Measurements from ENCODE around the gene PA2G4.

Gene PA2G4

GRCh38 chr12:56118688-56119357, 14.5 kb downstream of the PA2G4 start:
- no peak for DNase-seq (ENCODE audit: extremely low spot score)
- ChIA-PET CTCF (interaction anchor here (0.6 to 3.2 kb wide), 11 partner anchors 9 to 191 kb away, joined by 3 to 32 read pairs (median 5); partner anchors contain the start of genes ESYT1, PYM1, RNF41 and SMARCC2), POLR2A (interaction anchor here (0.6 to 5.9 kb wide), 31 partner anchors 8 to 619 kb away, joined by 3 to 122 read pairs (median 4); partner anchors contain the start of genes ANKRD52, COQ10A, ERBB3 and ESYT1)
- TF ChIP-seq NFRKB (IDR thresholded peaks at IDR 0.05) (no peak), L3MBTL2 (conservative IDR thresholded peaks at IDR 0.05) (no peak), FOXK2 (IDR thresholded peaks at IDR 0.05) (no peak), SP1 (IDR thresholded peaks at IDR 0.05) (no peak)

GRCh38 chr12:56119361-56119796, 15.0 kb downstream of the PA2G4 start:
- peak; percentile 71 for DNase-seq (ENCODE audit: extremely low spot score)
- CTCF ChIA-PET = interaction anchor here (0.6 to 3.2 kb wide), 7 partner anchors 9 to 117 kb away, joined by 3 to 32 read pairs (median 5); partner anchors contain the start of genes ESYT1, RNF41 and SMARCC2
- POLR2A ChIA-PET = interaction anchor here (0.7 to 5.9 kb wide), 9 partner anchors 10 to 180 kb away, joined by 3 to 122 read pairs (median 37); partner anchors contain the start of genes ESYT1, MYL6, MYL6B and PA2G4
- TF ChIP-seq NFRKB (IDR thresholded peaks at IDR 0.05) = no peak
- TF ChIP-seq FOXA1 (IDR thresholded peaks at IDR 0.05) = no peak
- no peak for TF ChIP-seq CTBP1 (IDR thresholded peaks at IDR 0.05; ENCODE audit: borderline replicate concordance)
- TF ChIP-seq L3MBTL2 (conservative IDR thresholded peaks at IDR 0.05) = peak; percentile 55
- TF ChIP-seq BHLHE40 (IDR thresholded peaks at IDR 0.05; ENCODE audit: borderline replicate concordance) = no peak
- no peak for TF ChIP-seq HDGF (IDR thresholded peaks at IDR 0.05; ENCODE audit: borderline replicate concordance)
- TF ChIP-seq TARDBP (IDR thresholded peaks at IDR 0.05) = no peak

GRCh38 chr12:56120158-56120846, 15.9 kb downstream of the PA2G4 start:
- CTCF ChIA-PET = interaction anchor here (0.6 to 3.2 kb wide), 6 partner anchors 8 to 116 kb away, joined by 3 to 32 read pairs (median 4); partner anchors contain the start of genes ESYT1, RNF41 and SMARCC2
- POLR2A ChIA-PET = interaction anchor here (1.5 to 5.9 kb wide), 7 partner anchors 9 to 102 kb away, joined by 3 to 122 read pairs (median 47); partner anchors contain the start of genes ESYT1, MYL6, PA2G4 and RNF41
- TF ChIP-seq LEF1 (IDR thresholded peaks at IDR 0.05; ENCODE audit: borderline replicate concordance) (no peak), TARDBP (IDR thresholded peaks at IDR 0.05) (no peak), FOXM1 (IDR thresholded peaks at IDR 0.05; ENCODE audit: borderline replicate concordance) (no peak), SP1 (IDR thresholded peaks at IDR 0.05) (no peak), SUZ12 (IDR thresholded peaks at IDR 0.05) (no peak), ELF4 (IDR thresholded peaks at IDR 0.05) (no peak), ZNF384 (IDR thresholded peaks at IDR 0.05) (no peak), FOXA1 (IDR thresholded peaks at IDR 0.05) (no peak)
- no peak for DNase-seq (ENCODE audit: extremely low spot score)

GRCh38 chr12:56121204-56121870, 17.0 kb downstream of the PA2G4 start:
- no peak for TF ChIP-seq SP1 (IDR thresholded peaks at IDR 0.05)
- TF ChIP-seq SUZ12 (IDR thresholded peaks at IDR 0.05) = no peak
- DNase-seq (ENCODE audit: extremely low spot score) = no peak
- POLR2A ChIA-PET = interaction anchor here (0.8 kb wide), 1 partner anchor 68 kb away, joined by 3 read pairs; the partner anchor contains the start of gene SMARCC2
- CTCF ChIA-PET = no interaction called here

GRCh38 chr12:56122637-56123036, 18.3 kb downstream of the PA2G4 start:
- TF ChIP-seq LEF1 (IDR thresholded peaks at IDR 0.05; ENCODE audit: borderline replicate concordance) = no peak
- TF ChIP-seq FOXK2 (IDR thresholded peaks at IDR 0.05) = no peak
- no peak for TF ChIP-seq FOXA1 (IDR thresholded peaks at IDR 0.05)
- TF ChIP-seq ARNT (IDR thresholded peaks at IDR 0.05) = no peak
- TF ChIP-seq SUZ12 (IDR thresholded peaks at IDR 0.05) = no peak
- no peak for TF ChIP-seq ZNF384 (IDR thresholded peaks at IDR 0.05)
- no peak for TF ChIP-seq HDGF (IDR thresholded peaks at IDR 0.05; ENCODE audit: borderline replicate concordance)
- ChIA-PET CTCF (interaction anchor here (0.6 to 0.9 kb wide), 2 partner anchors 73 to 140 kb away, joined by 3 to 4 read pairs; no protein-coding TSS in a partner anchor), POLR2A (interaction anchor here (1.3 to 2.9 kb wide), 2 partner anchors 29 to 67 kb away, joined by 6 to 9 read pairs; partner anchors contain the start of gene SMARCC2)
- DNase-seq (ENCODE audit: extremely low spot score) = no peak

GRCh38 chr12:56124133-56124532, 19.8 kb downstream of the PA2G4 start:
- TF ChIP-seq ARNT (IDR thresholded peaks at IDR 0.05) (no peak), PKNOX1 (IDR thresholded peaks at IDR 0.05) (no peak), BHLHE40 (IDR thresholded peaks at IDR 0.05; ENCODE audit: borderline replicate concordance) (no peak), L3MBTL2 (conservative IDR thresholded peaks at IDR 0.05) (no peak)
- DNase-seq (ENCODE audit: extremely low spot score) = no peak
- POLR2A ChIA-PET = interaction anchor here (1.0 to 2.9 kb wide), 6 partner anchors 20 to 98 kb away, joined by 3 to 9 read pairs (median 4); partner anchors contain the start of genes PA2G4, RNF41 and SMARCC2
- CTCF ChIA-PET = interaction anchor here (1.1 to 2.8 kb wide), 3 partner anchors 65 to 386 kb away, joined by 3 to 9 read pairs (median 7); partner anchors contain the start of gene SMARCC2

GRCh38 chr12:56126732-56127239, 22.4 kb downstream of the PA2G4 start:
- CTCF ChIA-PET = interaction anchor here (0.8 to 2.4 kb wide), 2 partner anchors 47 to 63 kb away, joined by 3 to 11 read pairs; partner anchors contain the start of genes ERBB3 and SMARCC2
- no peak for DNase-seq (ENCODE audit: extremely low spot score)
- POLR2A ChIA-PET = interaction anchor here (0.7 to 3.2 kb wide), 11 partner anchors 9 to 985 kb away, joined by 3 to 23 read pairs (median 7); partner anchors contain the start of genes COQ10A, MYL6, PA2G4 and RNF41
- TF ChIP-seq ZNF384 (IDR thresholded peaks at IDR 0.05) (no peak), ELF4 (IDR thresholded peaks at IDR 0.05) (no peak), BHLHE40 (IDR thresholded peaks at IDR 0.05; ENCODE audit: borderline replicate concordance) (no peak), PKNOX1 (IDR thresholded peaks at IDR 0.05) (no peak)
